Type B pancreatic cell (in vitro differentiated cells): ENCODE data around the gene PTPRC. TPM values are rescaled to one million over a fixed set of nuclear protein-coding genes. Genes with fewer than 3 reads are reported as not detected.

ENCODE experiments used
- DNase-seq: peaks from one replicate; pipeline ENCODE4 v3.0.0; 2021; ENCODE audit warnings: mixed read lengths; ENCODE audit not compliant: unreplicated experiment; ENCODE audit errors: extremely low spot score
- H3K27ac Mint-ChIP-seq: 2 replicates; pipeline ENCODE4 v1.8.0; 2021; ENCODE audit warnings: mild to moderate bottlenecking, mixed read lengths
- H3K27me3 Mint-ChIP-seq: 2 replicates; pipeline ENCODE4 v1.8.0; 2021; ENCODE audit warnings: mixed read lengths
- H3K36me3 Mint-ChIP-seq: 2 replicates; pipeline ENCODE4 v1.8.0; 2021; ENCODE audit warnings: mixed read lengths
- H3K4me1 Mint-ChIP-seq: one replicate; pipeline ENCODE4 v1.8.0; 2021; ENCODE audit warnings: mixed read lengths; ENCODE audit not compliant: unreplicated experiment
- H3K4me3 Mint-ChIP-seq: 2 replicates; pipeline ENCODE4 v1.8.0; 2021; ENCODE audit warnings: mild to moderate bottlenecking, mixed read lengths
- H3K9me3 Mint-ChIP-seq: 2 replicates; pipeline ENCODE4 v1.8.0; 2021; ENCODE audit warnings: mixed read lengths
- CTCF ChIP-seq: fragments of 200-600 bp; sonication (generic); conservative IDR thresholded peaks from 2 replicates; pipeline ENCODE4 v1.5.0; 2021; ENCODE audit warnings: antibody characterized with exemption, mild to moderate bottlenecking
- total RNA-seq: library from RNA; stranded (reverse); gene quantifications from 2 replicates; pipeline ENCODE4 v1.2.1, GENCODE V29; 2021; ENCODE audit warnings: low replicate concordance

PTPRC gene
- total RNA-seq, 1 donor from 2014 or later: not detected

GRCh38 chr1:198641966-198642668 is 3.3 kb downstream of the PTPRC start:
- no peaks in the 10 kb centered on the region for H3K4me1 Mint-ChIP-seq
- DNase-seq: no peak
- H3K36me3 Mint-ChIP-seq: no peaks in the 10 kb centered on the region
- H3K4me3 Mint-ChIP-seq: no peak overlapping the region
- no peak for TF ChIP-seq CTCF
- H3K9me3 Mint-ChIP-seq: no peaks in the 10 kb centered on the region
- no peak overlapping the region for H3K27ac Mint-ChIP-seq
- H3K27me3 Mint-ChIP-seq: no peaks in the 10 kb centered on the region

GRCh38 chr1:198642983-198643382 is 4.1 kb downstream of the PTPRC start:
- no peak for TF ChIP-seq CTCF

GRCh38 chr1:198643808-198644207 is 5.0 kb downstream of the PTPRC start:
- DNase-seq: no peak
- no peaks in the 10 kb centered on the region for H3K27me3 Mint-ChIP-seq
- no peaks in the 10 kb centered on the region for H3K9me3 Mint-ChIP-seq
- no peak overlapping the region for H3K4me3 Mint-ChIP-seq
- H3K36me3 Mint-ChIP-seq: no peaks in the 10 kb centered on the region
- TF ChIP-seq CTCF: no peak
- no peak overlapping the region for H3K27ac Mint-ChIP-seq
- H3K4me1 Mint-ChIP-seq: no peaks in the 10 kb centered on the region

More at GRCh38 chr1:198642983-198643382, 4.1 kb downstream of the PTPRC start:
- Mint-ChIP-seq H3K4me3 (no peak overlapping the region), H3K27ac (no peak overlapping the region), H3K36me3 (no peaks in the 10 kb centered on the region), H3K9me3 (no peaks in the 10 kb centered on the region), H3K4me1 (no peaks in the 10 kb centered on the region), H3K27me3 (no peaks in the 10 kb centered on the region)
- DNase-seq: no peak

- Mint-ChIP-seq H3K4me3 (no peak overlapping the region), H3K9me3 (no peaks in the 10 kb centered on the region), H3K27ac (no peak overlapping the region), H3K27me3 (no peaks in the 10 kb centered on the region), H3K4me1 (no peaks in the 10 kb centered on the region), H3K36me3 (no peaks in the 10 kb centered on the region)
- no peak for TF ChIP-seq CTCF
- no peak for DNase-seq
Observed at GRCh38 chr1:198647055-198647454, 8.2 kb downstream of the PTPRC start.

GRCh38 chr1:198648592-198648991 is 9.8 kb downstream of the PTPRC start:
- Mint-ChIP-seq H3K4me1 (no peaks in the 10 kb centered on the region), H3K9me3 (no peaks in the 10 kb centered on the region), H3K36me3 (no peaks in the 10 kb centered on the region), H3K4me3 (no peak overlapping the region), H3K27ac (no peak overlapping the region), H3K27me3 (no peaks in the 10 kb centered on the region)
- no peak for DNase-seq
- no peak for TF ChIP-seq CTCF
